ENCODE results near the gene RPH3AL.

Gene RPH3AL

DNA sequence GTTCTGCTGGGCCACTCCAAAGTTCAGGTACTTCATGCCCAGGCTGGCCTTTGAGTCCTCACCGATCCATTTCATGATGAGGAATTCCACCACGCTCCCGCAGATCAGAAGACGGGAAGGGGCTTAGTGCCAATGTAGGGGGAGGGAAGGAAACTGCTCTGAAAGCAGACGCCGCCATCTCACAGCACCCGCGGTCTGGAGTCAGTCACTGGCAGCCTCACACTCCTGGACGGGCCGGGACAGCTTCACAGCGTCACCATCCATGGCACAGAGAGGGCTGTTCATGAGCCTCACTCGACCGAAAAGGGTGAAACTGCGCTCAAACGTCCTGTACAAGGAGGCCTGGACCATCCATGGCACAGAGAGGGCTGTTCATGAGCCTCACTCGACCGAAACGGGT lies 62.0 kb downstream of the RPH3AL start:
- in situ Hi-C loops (cut with HindIII; ENCODE audit: low pct_unique_long_range_greater_than_20kb, low sequenced_read_pairs): no loop called here
- no peak for TF ChIP-seq JUND (IDR thresholded peaks at IDR 0.05; ENCODE audit: low read depth)
- DNase-seq (ENCODE audit: low read depth in 1 of 2, low spot score in 1 of 2): no peak

DNA sequence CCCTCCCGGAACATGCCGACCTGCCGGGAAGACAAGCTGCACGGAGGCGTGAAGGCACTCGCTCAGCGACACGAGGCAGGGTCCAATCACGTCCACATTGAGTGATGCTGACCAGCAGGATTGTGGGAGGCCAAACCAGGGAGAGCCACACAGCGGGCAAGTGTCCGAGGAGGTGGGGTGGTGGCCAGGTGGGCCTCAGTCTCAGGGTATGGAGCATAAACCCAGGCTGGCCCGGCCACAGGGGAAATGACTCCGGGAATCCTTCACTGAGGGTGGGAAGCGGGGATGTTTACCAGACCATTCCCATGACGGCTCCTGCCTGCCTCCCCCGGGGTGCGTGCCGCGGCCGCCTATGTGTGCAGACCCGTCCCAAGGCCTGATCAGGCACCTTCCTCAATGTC lies 62.5 kb downstream of the RPH3AL start:
- in situ Hi-C loops (cut with HindIII; ENCODE audit: low pct_unique_long_range_greater_than_20kb, low sequenced_read_pairs): no loop called here
- no peak for TF ChIP-seq JUND (IDR thresholded peaks at IDR 0.05; ENCODE audit: low read depth)
- DNase-seq (ENCODE audit: low read depth in 1 of 2, low spot score in 1 of 2): no peak

GRCh38 chr17:289409-289808 lies 63.2 kb downstream of the RPH3AL start:
- no peak for DNase-seq (ENCODE audit: low read depth in 1 of 2, low spot score in 1 of 2)
- in situ Hi-C loops (cut with HindIII; ENCODE audit: low pct_unique_long_range_greater_than_20kb, low sequenced_read_pairs): no loop called here
- TF ChIP-seq JUND (IDR thresholded peaks at IDR 0.05; ENCODE audit: low read depth): no peak

DNA sequence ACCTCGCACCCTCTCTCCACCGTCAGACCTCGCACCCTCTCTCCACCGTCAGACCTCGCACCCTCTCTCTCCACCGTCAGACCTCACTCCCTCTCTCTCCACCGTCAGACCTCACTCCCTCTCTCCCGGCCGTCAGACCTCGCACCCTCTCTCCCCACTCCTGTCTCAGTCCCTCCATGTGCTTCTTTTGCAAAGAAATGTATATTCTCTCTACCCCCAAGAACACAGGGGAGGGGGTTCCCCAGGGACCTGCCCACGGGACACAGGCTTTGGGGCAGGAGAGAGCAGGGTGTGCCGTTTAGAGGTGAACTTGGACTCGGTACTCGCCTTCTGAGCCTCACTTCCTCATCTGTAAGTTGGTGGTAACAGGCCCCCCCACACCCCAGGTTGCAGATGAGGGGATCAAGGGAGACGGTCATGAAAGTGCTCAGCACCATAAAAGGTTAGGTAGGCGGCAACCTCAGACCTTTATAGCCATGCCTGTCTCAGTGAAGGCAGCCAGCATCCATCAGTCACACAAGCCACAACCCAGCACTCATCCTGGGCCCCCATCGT lies 63.7 kb downstream of the RPH3AL start:
- no peak for DNase-seq (ENCODE audit: low read depth in 1 of 2, low spot score in 1 of 2)
- no peak for TF ChIP-seq JUND (IDR thresholded peaks at IDR 0.05; ENCODE audit: low read depth)
- in situ Hi-C loops (cut with HindIII; ENCODE audit: low pct_unique_long_range_greater_than_20kb, low sequenced_read_pairs): no loop called here

DNA sequence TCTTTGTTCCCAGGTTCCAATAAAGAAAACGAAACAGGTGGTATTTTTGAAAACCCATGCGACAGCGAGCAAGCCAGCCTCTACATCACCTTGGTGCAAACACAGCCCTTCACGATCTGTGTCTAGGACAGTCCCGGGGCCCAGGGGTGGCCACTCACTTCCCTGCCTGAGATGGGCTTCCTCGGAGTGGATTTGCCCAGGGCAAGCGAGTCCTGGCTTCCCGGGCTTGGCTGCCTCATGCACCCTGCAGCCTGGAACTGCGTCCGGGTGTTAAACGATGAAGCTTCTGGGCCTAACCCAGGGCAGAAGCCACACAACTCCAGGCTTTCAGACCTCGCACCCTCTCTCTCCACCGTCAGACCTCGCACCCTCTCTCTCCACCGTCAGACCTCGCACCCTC lies 66.0 kb downstream of the RPH3AL start:
- DNase-seq (ENCODE audit: low read depth in 1 of 2, low spot score in 1 of 2): no peak
- no peak for TF ChIP-seq JUND (IDR thresholded peaks at IDR 0.05; ENCODE audit: low read depth)
- in situ Hi-C loops (cut with HindIII; ENCODE audit: low pct_unique_long_range_greater_than_20kb, low sequenced_read_pairs): no loop called here

GRCh38 chr17:285751-286422 lies 66.7 kb downstream of the RPH3AL start:
- in situ Hi-C loops (cut with HindIII; ENCODE audit: low pct_unique_long_range_greater_than_20kb, low sequenced_read_pairs): no loop called here
- DNase-seq (ENCODE audit: low read depth in 1 of 2, low spot score in 1 of 2): no peak
- no peak for TF ChIP-seq JUND (IDR thresholded peaks at IDR 0.05; ENCODE audit: low read depth)

DNA sequence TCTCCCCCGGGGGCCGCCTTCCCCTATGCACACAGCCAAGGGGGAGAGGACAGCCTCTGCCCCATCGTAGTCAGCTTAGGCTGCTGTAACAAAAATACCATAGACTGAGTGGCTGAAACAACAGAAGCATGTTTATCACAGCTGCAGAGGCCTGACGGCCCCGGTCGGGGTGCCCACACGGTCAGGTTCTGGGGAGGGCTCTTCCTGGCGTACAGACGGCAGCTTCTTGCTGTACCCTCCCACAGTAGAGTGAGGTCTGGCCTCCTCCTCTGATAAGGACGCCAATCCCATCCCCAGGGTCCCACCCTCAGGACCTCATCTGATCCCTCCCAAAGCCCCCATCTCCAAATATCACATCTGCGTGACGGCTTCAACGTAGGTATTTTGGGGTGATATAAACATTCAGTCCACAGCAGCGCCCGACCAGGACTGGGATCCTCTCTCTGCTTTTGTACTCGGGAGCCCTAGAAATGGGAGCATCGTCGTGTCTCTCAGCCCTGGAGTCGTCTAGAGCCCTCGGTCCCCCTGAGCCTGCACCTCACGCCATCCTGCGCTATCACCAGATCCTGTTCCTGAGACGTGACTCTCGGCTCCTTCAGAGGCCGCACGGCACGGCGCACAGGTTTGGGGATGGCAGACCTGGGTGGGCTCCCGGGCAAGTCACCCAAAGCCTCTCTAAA lies 67.8 kb downstream of the RPH3AL start:
- TF ChIP-seq JUND (IDR thresholded peaks at IDR 0.05; ENCODE audit: low read depth): no peak
- in situ Hi-C loops (cut with HindIII; ENCODE audit: low pct_unique_long_range_greater_than_20kb, low sequenced_read_pairs): no loop called here
- no peak for DNase-seq (ENCODE audit: low read depth in 1 of 2, low spot score in 1 of 2)

- no peak for TF ChIP-seq JUND (IDR thresholded peaks at IDR 0.05; ENCODE audit: low read depth)
- no peak for DNase-seq (ENCODE audit: low read depth in 1 of 2, low spot score in 1 of 2)
Measured at GRCh38 chr17:283911-284675, 68.5 kb downstream of the RPH3AL start.

DNA sequence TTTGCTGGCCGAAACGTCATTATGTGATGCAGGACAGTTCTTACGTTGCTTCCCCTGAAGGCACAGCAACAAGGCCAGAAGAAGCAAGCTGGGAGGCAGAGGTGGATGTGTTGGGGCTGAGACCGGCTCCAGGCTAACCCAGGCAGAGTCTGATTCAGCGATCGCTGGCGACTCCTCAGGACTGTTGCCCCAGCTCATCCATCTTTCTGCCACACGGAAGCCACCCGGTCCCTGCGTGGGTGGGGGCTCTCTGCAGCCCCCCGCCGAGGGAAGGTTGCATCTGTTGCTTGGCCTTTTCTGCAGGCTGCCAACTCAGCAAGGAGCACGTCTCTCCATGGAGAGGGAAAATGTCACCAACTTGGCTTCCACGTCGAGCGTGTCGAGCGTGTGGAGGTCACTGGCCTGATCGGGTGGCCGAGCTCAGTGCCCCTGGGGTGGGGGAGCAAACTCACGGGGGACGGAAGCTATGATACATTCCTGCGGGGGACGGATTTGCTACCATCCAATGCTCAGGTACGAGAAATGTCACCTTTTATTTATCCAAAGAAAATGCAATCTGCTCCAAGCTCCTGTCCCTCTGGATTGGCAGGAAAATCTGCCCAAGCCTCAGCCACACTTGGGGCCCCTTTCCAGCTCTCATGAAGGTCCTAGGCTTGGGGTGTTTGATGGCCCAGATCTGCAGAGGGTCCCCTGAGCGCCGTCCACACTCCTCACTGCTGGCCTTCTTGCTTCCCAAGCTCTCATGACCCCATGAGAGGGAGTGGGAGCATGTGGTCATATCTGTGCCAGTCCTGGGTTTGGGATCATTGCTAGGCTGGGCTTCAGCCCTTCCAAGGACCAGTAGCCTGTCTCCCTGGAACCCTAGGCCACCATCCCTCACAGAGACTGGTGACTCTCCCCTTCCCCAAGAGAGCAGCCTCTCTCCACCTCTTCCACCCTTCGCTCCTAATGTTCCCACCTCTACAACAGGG lies 69.4 kb downstream of the RPH3AL start:
- in situ Hi-C loops (cut with HindIII; ENCODE audit: low pct_unique_long_range_greater_than_20kb, low sequenced_read_pairs): no loop called here
- TF ChIP-seq JUND (IDR thresholded peaks at IDR 0.05; ENCODE audit: low read depth): no peak
- DNase-seq (ENCODE audit: low read depth in 1 of 2, low spot score in 1 of 2): no peak

More at GRCh38 chr17:283911-284675, 68.5 kb downstream of the RPH3AL start:
- in situ Hi-C loops (cut with HindIII; ENCODE audit: low pct_unique_long_range_greater_than_20kb, low sequenced_read_pairs): no loop called here

GRCh38 chr17:282000-282911 lies 70.4 kb downstream of the RPH3AL start:
- DNase-seq (ENCODE audit: low read depth in 1 of 2, low spot score in 1 of 2): peak; percentile 38 to 52
- TF ChIP-seq JUND (IDR thresholded peaks at IDR 0.05; ENCODE audit: low read depth): no peak
- in situ Hi-C loops (cut with HindIII; ENCODE audit: low pct_unique_long_range_greater_than_20kb, low sequenced_read_pairs): no loop called here

Measured in T47D (cell line).